ENCODE data around the gene RELN.

- no peak for TF ChIP-seq EP300 (IDR thresholded peaks at IDR 0.05)
- no peak for TF ChIP-seq POLR2A (IDR thresholded peaks at IDR 0.05)
- TF ChIP-seq CTCF (IDR thresholded peaks at IDR 0.05), result no peak
- no peak for TF ChIP-seq POLR2AphosphoS5 (IDR thresholded peaks at IDR 0.05)
These were observed 419.7 kb downstream of the RELN start for GRCh38 chr7:103569621-103570305.
